ENCODE data around the gene POMT2. TPM values are rescaled to one million over a fixed set of nuclear protein-coding genes. Genes with fewer than 3 reads are reported as not detected.
"Not testable (repeated sequence)": the region's sequence is repeated elsewhere in the genome, so short reads cannot be mapped to it uniquely, and the experiment has no call there.

The POMT2 gene
- total RNA-seq, 1 donor from 2014 or later, result 29.4 TPM

- no peaks in the 10 kb centered on the region for H3K9me3 ChIP-seq
- H3K27me3 ChIP-seq, result no peaks in the 10 kb centered on the region
- ATAC-seq, result no peak
- H3K27ac ChIP-seq, result peak overlapping the region; percentile 99
- peak overlapping the region; percentile 100 for H3K4me3 ChIP-seq
- no peaks in the 10 kb centered on the region for H3K36me3 ChIP-seq
- H3K4me1 ChIP-seq, result peaks cover 15% of the 10 kb centered on the region
- no peak for TF ChIP-seq CTCF (IDR thresholded peaks at IDR 0.05)
- intact Hi-C loops (cut with DNase I), result no loop called here
- no peak for DNase-seq
These were observed 1.3 kb downstream of the POMT2 start for GRCh38 chr14:77319422-77319821.

- H3K4me3 ChIP-seq; H3K9me3 ChIP-seq; H3K27ac ChIP-seq; ATAC-seq; intact Hi-C loops (cut with DNase I); H3K36me3 ChIP-seq; DNase-seq; H3K27me3 ChIP-seq: not testable (repeated sequence)
- H3K4me1 ChIP-seq, result peaks cover 16% of the 10 kb centered on the region
These were observed 1.9 kb downstream of the POMT2 start for GRCh38 chr14:77318756-77319155.

GRCh38 chr14:77318006-77318553 lies 2.6 kb downstream of the POMT2 start:
- intact Hi-C loops (cut with DNase I), result no loop called here
- ATAC-seq (no peak), DNase-seq (no peak)
- Histone ChIP-seq H3K27ac (no peak overlapping the region), H3K4me1 (peaks cover 20% of the 10 kb centered on the region), H3K4me3 (no peak overlapping the region), H3K9me3 (no peaks in the 10 kb centered on the region), H3K36me3 (no peaks in the 10 kb centered on the region), H3K27me3 (no peaks in the 10 kb centered on the region)
- TF ChIP-seq CTCF (IDR thresholded peaks at IDR 0.05), result no peak

GRCh38 chr14:77316872-77317301 lies 3.8 kb downstream of the POMT2 start:
- no peak overlapping the region for H3K4me3 ChIP-seq
- no peak for TF ChIP-seq CTCF (IDR thresholded peaks at IDR 0.05)
- ATAC-seq (no peak), DNase-seq (no peak)
- intact Hi-C loops (cut with DNase I), result no loop called here
- H3K27ac ChIP-seq, result no peak overlapping the region
- H3K27me3 ChIP-seq, result no peaks in the 10 kb centered on the region
- no peaks in the 10 kb centered on the region for H3K36me3 ChIP-seq
- no peaks in the 10 kb centered on the region for H3K9me3 ChIP-seq
- peaks cover 14% of the 10 kb centered on the region for H3K4me1 ChIP-seq

- H3K27me3 ChIP-seq, result no peaks in the 10 kb centered on the region
- peak; percentile 3 for TF ChIP-seq CTCF (IDR thresholded peaks at IDR 0.05)
- H3K9me3 ChIP-seq, result no peaks in the 10 kb centered on the region
- DNase-seq (no peak), ATAC-seq (no peak)
- intact Hi-C loops (cut with DNase I), result no loop called here
- no peak overlapping the region for H3K27ac ChIP-seq
- H3K4me1 ChIP-seq, result peaks cover 13% of the 10 kb centered on the region
- no peaks in the 10 kb centered on the region for H3K36me3 ChIP-seq
- H3K4me3 ChIP-seq, result no peak overlapping the region
These were observed 4.5 kb downstream of the POMT2 start for GRCh38 chr14:77316195-77316505.

GRCh38 chr14:77314539-77315457 lies 5.9 kb downstream of the POMT2 start:
- H3K27me3 ChIP-seq, result no peaks in the 10 kb centered on the region
- peaks cover 10% of the 10 kb centered on the region for H3K4me1 ChIP-seq
- H3K27ac ChIP-seq, result no peak overlapping the region
- DNase-seq (no peak), ATAC-seq (no peak)
- intact Hi-C loops (cut with DNase I), result no loop called here
- H3K9me3 ChIP-seq, result no peaks in the 10 kb centered on the region
- H3K4me3 ChIP-seq, result no peak overlapping the region
- H3K36me3 ChIP-seq, result no peaks in the 10 kb centered on the region
- TF ChIP-seq CTCF (IDR thresholded peaks at IDR 0.05), result no peak

All from upper lobe of right lung (tissue), 1 donor.